Epithelial cell of prostate (primary cell): ENCODE results near the gene ITGB2.
A peak's percentile ranks its signal among the peaks of the same experiment; 100 is the strongest.
"Not testable (repeated sequence)": the region's sequence is repeated elsewhere in the genome, so short reads cannot be mapped to it uniquely, and the experiment has no call there.

ENCODE experiments used
- DNase-seq: peaks from one replicate; pipeline ENCODE4 v3.0.0-alpha.2; 2011; ENCODE audit warnings: low read depth, low spot score
- H3K27ac ChIP-seq: fragments of 450-650 bp; 2 replicates; pipeline ENCODE4 v1.5.1; 2017; ENCODE audit warnings: mild to moderate bottlenecking

Gene ITGB2

DNA sequence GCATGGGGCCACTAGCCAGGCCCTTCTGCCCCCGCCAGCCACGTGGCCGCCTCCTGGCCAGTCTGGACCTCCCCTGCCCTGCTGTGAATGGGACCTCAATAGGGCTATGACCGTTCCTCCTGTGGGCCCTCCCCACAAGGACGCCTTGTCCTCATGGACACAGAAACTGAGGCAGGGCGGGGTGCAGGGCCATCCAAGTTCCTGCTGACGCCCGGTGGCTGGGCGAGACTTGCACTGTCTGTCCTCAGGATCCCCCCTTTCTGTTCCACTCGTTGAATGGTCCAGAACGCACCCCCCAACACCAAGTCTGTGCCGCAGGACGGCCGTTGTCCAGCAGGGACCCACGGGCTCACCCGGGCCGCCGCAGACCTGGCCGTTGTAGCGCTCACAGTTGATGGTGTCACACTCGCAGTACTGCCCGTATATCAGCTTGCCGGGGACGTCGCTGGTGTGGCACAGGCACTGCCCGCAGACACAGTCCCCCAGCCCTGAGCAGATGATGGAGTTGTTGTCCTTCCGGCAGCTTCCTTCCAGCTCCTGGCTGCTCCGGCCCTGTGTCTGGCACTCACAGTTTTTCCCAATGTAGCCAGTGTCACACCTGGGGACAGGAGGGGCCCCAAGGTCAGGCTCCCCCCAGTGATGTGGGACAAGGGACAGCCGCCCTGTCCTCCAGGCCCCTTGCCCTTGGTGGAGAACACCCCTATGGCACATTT, 30.9 kb downstream of the ITGB2 start:
- H3K27ac ChIP-seq, result no peak overlapping the region
- no peak for DNase-seq

DNA sequence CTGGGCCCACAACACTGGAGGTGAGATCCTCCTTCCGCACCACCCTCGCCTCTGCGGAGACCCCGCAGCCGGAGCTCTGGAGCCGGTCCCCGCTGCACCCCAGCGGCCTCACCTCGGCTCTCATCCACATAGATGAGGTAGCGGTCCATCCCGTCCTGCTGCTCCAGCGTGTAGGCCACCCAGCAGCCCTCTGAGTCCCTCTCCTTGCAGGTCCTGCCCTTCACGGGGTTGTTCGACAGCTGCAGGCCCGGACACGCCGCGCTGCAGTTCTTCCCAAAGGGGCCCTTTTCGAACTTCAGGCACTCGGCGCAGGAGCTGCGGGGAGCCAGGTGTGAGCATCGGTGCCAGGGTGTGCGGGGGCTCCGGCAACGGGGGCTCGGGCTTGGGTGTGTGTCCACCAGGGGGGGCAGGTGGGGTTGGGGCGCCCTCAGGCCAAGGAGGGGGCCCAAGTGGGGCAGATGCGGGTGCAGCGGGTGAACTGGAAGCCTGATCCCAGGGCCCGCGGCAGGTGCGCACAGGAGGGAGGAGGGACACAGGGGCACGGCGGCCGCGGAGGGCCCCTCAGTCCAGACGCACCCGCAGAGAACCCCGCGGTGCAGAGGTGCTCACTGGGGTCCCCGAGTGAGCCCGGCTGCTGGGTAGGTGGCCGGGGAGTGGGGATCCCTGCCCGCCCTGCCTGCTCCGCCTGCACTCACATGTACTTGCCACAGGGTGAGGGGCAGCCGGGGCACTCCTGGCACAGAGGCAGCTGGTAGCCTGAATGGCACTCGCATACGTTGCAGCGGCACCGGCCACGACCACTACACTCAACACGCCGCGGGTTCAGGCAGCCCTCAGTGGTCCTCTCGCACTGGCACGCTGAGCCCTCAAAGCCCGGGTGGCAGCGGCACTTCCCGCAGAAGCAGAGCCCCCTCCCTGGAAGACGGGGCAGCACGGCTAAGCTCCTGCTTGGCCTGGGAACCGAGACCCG, 31.8 kb downstream of the ITGB2 start:
- H3K27ac ChIP-seq, result no peak overlapping the region

DNA sequence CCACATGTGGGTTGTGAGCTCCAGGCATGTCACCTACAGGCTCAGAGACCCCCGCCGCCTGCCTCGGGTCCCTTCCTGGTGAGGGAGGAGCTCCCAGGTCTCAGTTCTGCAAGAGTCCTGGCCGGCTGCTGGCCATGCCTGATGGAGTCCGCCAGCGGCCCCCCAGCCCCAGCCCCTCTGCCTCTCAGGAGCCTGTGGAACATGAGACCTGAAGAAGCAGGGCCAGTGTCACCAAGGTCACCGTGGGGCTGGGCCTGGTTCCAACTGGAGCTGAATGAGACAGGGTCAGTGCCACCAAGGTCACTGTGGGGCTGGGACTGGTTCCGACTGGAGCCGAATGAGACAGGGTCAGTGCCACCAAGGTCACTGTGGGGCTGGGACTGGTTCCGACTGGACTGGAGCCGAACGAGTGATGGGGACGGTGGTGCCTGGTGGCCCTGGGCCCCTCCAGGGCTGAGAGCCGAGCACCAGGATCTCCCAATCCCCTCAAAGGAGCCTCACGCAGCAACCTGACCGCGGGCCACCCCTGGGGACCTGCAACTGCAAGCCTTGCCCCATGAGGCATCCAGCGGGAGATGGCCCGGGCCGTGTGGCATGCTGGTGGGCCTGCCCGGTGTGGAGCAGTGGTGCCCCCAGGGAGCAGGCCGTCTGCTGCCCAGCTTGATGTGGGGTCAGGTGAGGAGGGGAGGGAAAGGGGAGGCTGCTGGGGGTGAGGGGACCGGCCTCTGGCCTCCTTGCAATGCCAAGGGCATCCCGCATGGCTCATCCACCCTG, 32.7 kb downstream of the ITGB2 start:
- no peak overlapping the region for H3K27ac ChIP-seq
- DNase-seq, result no peak

More for the DNA sequence above, 31.8 kb downstream of the ITGB2 start:
- no peak for DNase-seq

DNA sequence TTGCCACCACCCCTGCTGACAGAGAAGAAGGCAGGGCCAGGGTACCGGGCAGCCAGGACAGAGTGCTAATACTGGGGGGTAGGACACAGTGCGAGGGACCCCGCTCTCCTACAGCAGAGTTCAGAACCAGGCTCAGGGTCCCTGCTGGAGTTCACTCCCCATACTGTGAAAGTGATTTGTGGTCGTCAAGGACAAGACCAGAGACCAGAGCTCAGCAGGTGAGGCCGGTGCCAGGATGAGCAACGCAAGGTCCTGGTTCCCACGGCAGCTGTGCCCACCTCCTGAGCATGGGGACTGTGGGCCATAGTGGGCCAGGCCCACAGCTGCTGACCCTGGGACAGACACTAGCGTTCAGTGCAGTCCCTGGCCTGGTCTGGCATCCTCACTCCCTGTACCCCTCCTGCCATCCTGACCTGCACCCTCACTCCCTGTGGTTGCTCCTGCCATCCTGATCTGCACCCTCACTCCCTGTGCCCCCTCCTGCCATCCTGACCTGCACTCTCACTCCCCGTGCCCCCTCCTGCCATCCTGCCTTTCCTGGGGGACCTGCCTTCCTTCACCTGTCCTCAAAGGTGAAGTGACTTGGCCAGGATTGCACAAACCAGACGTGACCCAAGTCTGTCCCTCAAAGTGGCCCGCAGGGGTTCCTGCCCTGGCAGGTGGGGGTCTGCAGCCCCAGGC, 33.4 kb downstream of the ITGB2 start:
- no peak overlapping the region for H3K27ac ChIP-seq

DNA sequence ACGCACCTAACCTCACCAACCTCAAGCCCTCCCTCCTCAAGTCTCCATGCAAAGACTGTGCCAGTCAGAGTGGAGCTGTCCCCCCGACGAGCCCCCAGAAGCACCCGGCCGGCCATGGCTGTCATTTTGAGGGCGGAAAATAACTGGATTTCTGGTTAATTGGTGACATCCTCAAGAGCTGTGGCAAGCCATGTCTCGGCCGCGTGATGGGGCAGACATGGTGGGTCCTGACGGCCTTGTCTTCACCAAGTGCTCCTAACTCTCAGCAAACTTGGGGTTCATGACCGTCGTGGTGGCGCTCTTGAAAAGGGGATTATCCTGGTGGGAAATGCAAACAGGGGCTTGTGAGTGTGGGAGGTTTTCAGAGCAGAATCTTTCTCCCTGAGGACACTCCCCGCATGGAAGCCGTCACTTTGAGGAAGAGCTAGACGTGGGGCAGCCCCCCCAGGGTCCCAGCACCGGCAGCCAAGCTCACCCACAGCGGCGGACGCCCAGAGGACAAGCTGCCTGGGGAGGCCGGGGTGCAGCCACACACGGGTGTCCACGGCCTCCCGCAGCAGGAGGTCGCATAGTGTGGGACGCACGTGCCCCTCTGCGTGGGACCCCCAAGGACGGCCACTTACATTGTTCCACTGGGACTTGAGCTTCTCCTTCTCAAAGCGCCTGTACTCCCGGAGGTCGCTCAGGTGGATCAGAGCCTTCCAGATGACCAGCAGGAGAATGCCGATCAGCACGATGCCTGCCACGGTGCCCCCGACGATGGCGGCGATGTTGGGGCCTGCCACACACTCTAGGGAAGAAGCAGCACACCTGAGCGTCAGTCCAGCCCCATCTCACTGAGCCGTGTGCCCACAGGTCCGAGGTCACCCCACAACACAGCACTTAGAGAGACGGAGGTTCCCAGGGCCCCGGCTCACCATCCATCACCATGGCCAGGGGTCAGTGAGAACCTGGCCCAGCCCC, 34.3 kb downstream of the ITGB2 start:
- no peak overlapping the region for H3K27ac ChIP-seq
- DNase-seq, result no peak

More for the DNA sequence above, 33.4 kb downstream of the ITGB2 start:
- DNase-seq, result no peak

DNA sequence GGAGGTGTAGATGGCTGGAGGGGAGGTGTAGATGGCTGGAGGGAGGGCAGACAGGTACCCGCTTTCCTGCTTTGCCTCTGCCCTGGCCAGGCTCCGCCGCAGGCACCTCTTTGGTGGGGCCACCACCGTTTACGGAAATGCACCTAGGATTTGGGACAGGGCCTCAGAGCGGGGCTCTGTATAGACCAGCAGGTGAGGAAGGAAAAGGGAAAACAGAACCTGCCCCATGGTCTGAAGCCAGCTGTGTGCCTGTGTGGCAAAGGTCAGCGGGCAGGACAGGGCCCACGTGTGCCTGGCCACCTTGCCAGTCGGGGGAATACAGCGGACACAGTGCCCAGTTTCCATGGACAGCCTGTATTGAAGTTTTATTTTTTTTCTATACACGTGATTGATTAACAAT, 35.1 kb downstream of the ITGB2 start:
- no peak for DNase-seq
- H3K27ac ChIP-seq, result no peak overlapping the region

DNA sequence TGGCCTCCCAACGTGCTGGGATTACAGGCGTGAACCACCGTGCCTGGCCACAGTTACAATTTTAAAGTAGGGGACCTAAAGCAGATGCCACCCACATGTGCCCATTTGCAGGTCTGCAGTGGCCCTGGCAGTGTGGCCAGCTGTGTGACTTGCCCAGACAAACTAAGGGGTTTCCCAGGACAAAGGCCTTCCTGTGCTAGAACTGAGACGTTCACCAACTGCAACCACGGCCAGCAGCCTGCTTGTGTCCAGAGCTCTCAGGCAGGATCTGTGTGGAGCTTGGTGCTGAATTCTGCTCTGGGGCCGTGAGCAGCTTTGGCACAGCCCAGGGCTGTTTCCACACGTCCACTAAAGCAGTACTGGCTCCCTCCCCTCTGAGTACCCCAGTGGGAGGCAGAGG, 36.6 kb downstream of the ITGB2 start:
- no peak for DNase-seq

DNA sequence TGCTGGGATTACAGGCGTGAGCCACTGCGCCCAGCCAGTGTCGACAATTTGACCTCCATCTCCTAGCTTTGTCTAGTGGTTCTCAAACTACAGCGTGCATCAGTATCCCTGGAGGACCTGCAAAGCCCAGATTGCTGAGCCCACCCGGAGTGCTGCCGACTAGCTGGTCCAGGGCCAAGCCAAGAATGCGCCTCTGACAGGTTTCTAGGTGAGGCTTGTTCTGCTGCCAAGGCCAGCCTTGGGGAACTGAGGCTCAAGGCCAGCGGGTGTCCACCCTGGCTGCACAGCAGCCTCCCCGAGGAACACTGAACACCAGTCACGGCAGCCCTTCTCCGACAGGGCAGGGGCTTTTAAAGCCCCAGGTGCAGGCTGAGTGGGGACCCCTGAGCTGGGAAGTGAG, 37.4 kb downstream of the ITGB2 start:
- DNase-seq, result no peak
- no peak overlapping the region for H3K27ac ChIP-seq

More for the DNA sequence above, 36.6 kb downstream of the ITGB2 start:
- no peak overlapping the region for H3K27ac ChIP-seq

DNA sequence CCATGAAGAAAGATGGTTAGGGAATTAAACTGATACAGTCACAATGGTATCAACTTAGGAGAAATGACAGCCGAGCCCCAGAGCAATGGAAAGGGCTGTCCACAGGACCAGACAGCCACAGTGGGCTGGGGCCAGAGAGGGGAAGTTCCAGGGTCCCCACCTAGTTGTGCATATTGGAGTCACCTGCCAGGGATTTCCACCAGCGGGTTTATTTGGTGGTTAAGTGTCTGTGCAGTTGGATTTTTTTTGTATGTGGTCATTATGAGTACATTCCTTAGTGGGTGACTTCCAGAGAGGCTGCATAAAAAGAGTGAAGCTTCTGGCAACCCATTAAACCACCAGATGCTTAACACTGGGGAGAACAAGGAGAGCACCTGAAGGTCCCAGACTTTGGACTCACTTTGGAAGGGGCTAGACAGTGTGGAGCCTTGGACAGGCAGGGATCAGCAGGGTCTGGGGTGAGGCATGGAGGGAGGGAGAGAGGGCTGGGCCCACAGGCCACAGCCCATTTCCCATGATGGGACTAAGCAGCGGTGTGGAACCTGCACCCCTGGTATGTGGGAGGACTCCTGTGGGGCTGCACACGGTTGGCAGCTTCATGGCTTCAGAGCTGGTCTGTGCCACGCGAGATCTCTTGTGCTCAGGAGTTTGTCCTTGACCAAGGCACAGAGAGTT, 39.4 kb downstream of the ITGB2 start:
- H3K27ac ChIP-seq, result peak overlapping the region; percentile 33
- no peak for DNase-seq

DNA sequence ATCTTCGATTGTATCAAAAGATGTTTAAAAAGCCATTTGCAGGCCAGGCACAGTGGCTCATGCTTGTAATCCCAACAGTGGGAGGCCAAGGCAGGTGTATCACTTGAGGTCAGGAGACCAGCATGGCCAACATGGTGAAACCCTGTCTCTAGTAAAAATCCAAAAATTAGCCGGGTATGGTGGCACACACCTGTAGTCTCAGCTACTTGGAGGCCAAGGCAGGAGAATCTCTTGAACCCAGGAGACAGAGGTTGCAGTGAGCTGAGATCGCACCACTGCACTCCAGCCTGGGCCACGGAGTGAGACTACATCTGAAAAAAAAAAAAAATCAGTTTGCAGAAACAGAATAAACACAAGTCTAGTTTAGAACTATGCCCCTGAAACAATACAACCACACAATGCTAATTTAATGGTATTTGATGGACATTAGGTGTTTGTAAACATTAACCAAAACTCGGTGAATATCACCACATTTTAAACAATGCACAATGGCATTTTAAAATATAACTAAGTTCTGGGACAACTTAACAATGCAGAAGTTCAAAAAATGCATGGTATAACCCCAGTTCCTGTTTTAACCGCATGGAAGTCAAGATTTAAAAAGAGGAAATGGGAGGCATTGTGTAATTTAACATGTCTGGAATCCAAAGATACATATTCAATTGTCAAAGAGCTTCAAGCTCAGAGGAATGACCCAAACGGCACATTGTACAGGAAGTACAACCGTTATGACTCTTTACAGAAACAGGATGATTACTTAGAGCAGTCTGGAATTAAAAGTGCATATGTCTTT, 40.1 kb downstream of the ITGB2 start:
- peak overlapping the region; percentile 33 for H3K27ac ChIP-seq
- no peak for DNase-seq

DNA sequence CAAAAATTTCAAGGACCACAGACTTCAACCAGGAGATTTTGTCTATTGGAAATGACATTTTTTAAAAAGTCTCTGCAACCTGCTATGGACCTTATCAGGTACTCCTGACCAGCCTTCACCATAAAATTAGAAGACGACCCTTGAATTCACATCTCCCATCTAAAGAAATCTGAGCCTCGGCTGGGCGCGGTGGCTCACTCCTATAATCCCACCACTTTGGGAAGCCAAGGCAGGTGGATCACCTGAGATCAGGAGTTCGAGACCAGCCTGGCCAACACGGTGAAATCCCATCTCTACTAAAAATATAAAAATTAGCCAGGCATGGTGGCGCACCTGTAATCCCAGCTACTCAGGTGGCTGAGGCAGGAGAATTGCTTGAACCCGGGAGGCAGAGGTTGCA, 41.5 kb downstream of the ITGB2 start:
- not testable (repeated sequence) for H3K27ac ChIP-seq, DNase-seq

DNA sequence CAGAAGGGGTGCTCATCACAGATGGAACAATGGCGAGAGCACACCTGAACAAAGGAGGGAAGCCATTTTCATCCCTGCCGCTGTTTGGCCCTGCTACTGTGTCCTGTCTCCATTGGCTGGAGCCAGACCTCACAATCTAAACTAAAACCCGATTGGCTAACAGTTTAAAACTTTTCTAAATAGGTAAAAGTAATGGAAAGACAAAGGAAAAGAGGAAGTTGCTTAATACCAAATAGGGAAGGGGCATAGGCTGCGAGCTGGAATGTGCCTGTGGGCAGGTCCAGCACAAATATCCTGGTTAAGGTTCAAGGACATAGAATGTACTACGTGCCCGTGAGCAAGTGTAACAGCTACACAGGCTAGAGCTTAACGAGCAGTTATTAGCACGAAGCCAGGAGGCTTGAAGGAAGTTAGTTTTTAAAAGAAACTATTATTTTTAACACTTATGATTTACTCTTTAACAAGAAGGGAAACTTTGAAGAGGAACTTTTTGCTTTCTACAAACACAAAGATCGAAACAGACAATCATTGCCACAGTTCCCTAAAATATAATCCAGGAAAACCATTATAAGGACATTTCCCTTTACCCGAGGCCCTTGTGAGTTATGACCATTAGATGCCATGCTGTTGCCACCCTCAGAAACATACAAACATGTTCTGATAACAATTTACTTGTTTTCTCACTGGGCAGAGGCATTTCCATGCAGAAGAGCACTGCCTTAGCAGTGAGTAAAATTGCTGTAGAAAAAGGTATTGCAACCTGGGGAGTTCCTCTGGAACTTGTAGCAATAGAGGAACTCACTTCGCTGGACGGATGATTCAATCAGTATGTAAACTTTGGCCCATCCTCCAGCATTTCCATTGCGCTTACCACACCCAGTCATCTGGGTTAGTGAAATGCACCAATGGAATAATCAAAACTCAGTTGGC, 42.4 kb downstream of the ITGB2 start:
- DNase-seq, result no peak
- peak overlapping the region; percentile 8 for H3K27ac ChIP-seq

DNA sequence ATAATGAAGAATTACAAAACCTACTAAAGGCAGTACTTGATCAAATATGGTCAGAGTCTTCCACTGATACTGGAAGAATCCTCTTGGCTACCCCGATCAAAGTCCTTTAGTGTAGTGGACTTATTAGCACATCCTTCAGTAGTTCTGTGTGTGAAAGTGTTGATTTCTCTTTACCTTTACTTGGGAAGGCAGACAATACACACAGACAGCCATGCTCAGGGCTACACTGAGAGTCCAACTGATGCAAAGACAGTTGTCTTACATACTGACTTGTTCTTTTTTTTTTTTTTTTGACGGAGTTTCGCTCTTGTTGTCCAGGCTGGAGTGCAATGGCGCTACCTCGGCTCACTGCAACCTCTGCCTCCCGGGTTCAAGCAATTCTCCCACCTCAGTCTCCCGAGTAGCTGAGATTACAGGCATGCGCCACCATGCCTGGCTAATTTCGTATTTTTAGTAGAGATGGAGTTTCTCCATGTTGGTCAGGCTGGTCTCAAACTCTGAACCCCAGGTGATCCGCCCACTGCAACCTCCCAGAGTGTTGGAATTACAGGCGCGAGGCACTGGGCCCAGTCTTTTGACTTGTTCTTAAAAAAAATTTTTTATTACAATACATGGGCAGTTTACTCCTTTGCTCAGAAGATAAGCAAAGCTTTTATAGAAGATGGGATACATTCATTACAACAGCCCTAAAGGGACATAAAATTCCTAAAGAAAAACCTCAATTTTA, 43.7 kb downstream of the ITGB2 start:
- no peak overlapping the region for H3K27ac ChIP-seq
- no peak for DNase-seq

DNA sequence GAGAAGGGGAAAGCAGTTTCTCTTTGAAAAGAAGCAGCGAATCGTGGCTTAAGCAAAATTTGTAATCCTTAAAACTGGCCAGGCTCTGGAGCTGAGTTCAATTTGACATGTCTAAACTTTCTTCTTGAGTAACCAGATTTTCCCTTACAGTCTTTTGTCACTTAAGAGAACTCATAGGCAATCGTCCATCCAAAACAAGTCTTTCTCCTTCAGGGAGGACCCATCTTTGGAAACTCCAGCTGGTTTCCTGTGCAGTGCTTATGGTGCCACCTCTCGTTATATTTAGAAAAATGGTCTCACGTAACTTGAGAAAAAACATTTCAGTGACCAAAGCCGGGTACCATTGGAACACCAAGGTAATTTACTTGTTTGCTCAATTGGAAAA, 45.4 kb downstream of the ITGB2 start:
- H3K27ac ChIP-seq, result peak overlapping the region; percentile 81
- DNase-seq, result no peak

DNA sequence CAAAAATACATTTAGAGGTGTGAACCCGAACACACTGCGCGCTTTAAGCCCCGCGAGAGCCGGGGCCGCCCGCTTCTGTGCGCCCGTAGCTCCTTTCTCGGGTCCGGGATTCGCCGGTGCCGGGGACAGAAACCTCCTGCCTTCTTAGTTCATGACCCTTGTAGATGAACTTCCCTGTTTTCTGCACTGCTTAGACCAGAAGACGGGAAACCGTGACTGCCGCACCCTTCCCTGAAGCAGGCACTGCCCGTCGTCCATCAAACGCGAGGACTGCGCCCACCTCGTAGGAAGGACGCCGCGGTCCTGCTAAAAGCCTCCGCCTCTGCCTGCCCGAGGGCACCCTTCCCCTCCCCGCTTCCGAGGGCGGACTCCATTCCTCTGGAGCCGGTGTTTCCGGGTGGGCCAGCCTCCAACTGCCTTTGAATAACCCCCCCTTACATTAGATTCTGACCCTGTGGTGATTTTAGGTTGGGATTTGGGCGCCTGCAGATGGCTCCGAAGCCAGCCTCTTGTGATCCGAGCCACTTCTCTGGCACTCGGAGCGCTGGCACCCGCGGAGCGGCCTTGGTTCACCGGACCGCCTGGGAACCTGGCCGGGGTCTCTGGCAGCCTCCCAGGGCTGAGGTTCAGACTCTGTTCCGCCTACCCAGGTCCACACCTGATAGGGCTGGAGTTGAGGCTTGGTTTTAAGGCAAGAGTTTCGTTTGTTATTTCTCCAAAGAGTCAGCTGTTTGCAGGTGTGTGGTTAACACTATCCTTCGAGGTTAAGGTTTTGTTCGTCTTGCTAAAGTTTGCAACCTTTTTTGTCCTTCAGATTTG, 46.0 kb downstream of the ITGB2 start:
- no peak for DNase-seq
- peak overlapping the region; percentile 81 for H3K27ac ChIP-seq
